Right cardiac atrium (tissue), 5 donors: ENCODE results near the gene NMB. TPM values are rescaled to one million over a fixed set of nuclear protein-coding genes. Genes with fewer than 3 reads are reported as not detected.
"Not testable (repeated sequence)": the region's sequence is repeated elsewhere in the genome, so short reads cannot be mapped to it uniquely, and the experiment has no call there.

Experiments
- ATAC-seq, 2 donors: fragments of 200-7000 bp; cut with Tn5 transposase; one replicate each; pipeline versions ENCODE4 v1.8.0 to v1.9.1; 2020; ENCODE audit warnings: moderate library complexity in 2 of 2, mild to moderate bottlenecking in 1 of 2
- DNase-seq, 3 donors: peaks; one replicate each; pipeline ENCODE4 v3.0.0-alpha.2; 2020
- H3K27ac ChIP-seq: one replicate; pipeline ENCODE4 v1.5.1; 2013; ENCODE audit warnings: mild to moderate bottlenecking, low read length, control low read depth, moderate library complexity
- H3K27me3 ChIP-seq: one replicate; pipeline ENCODE4 v1.6.1; 2013; ENCODE audit not compliant: control insufficient read depth, insufficient read depth
- H3K4me1 ChIP-seq: one replicate; pipeline ENCODE4 v1.6.1; 2013; ENCODE audit warnings: low read length; ENCODE audit not compliant: control insufficient read depth, insufficient read depth
- H3K4me3 ChIP-seq: one replicate; pipeline ENCODE4 v1.5.1; 2013; ENCODE audit warnings: low read length, control low read depth
- H3K9me3 ChIP-seq: one replicate; pipeline ENCODE4 v1.6.1; 2013; ENCODE audit warnings: low read length; ENCODE audit not compliant: control insufficient read depth
- WGBS: extraction: QIAGEN DNeasy Blood & Tissue Kit; methylation state at CpG from one replicate; pipeline ENCODE4 v1.1.7; 2013; 5-methylcytosine and 5-hydroxymethylcytosine counted together
- intact Hi-C, 4 donors: fragments of 100-400 bp; cut with DNase I; formaldehyde crosslinking; loops; one replicate each; pipeline versions ENCODE4 v1.11.0 to v1.14.0; 2022 to 2023
- polyA plus RNA-seq: library from polyadenylated mRNA; stranded (reverse); fragments of 200-250 nt; gene quantifications from one replicate; pipeline ENCODE4 v1.2.3, GENCODE V29; 2013
- total RNA-seq, 4 donors: library from RNA; stranded (reverse); fragmentation: NEBNext Ultra II Directional; extraction: Animal tissue kit (Norgen Biotek cat#: 25700); gene quantifications; one replicate each; pipeline ENCODE4 v1.2.1, GENCODE V29; 2021
- donor health status: healthy with polysubstance abuse.
- donor health status: DM: no; HTN: yes; CAD: no.
- donor health status: DM: no; HTN: no; CAD: no.
- donor health status: DM: no; HTN: yes; CAD: no; lungs with severe emphysema.
- donor health status: DM: yes; HTN: yes; CAD: no.

The NMB gene
- total and polyA plus RNA-seq, 5 donors = 0.96 to 6.9 (median 2.3) TPM

- H3K27me3 ChIP-seq, ATAC-seq, DNase-seq, H3K27ac ChIP-seq, H3K4me3 ChIP-seq, H3K4me1 ChIP-seq, intact Hi-C loops, H3K9me3 ChIP-seq: not testable (repeated sequence)
- WGBS = 93% methylated on average over 9 of the region's 9 CpGs
Measured at GRCh38 chr15:84641871-84642270, 16.1 kb downstream of the NMB start.

- no peak overlapping the region for H3K27ac ChIP-seq
Measured at GRCh38 chr15:84638103-84638502, 19.9 kb downstream of the NMB start.

GRCh38 chr15:84634228-84634837 lies 23.7 kb downstream of the NMB start:
- H3K27me3 ChIP-seq = no peaks in the 10 kb centered on the region
- peak overlapping the region; percentile 87 for H3K27ac ChIP-seq
- peaks cover 8% of the 10 kb centered on the region for H3K4me1 ChIP-seq
- H3K9me3 ChIP-seq = no peaks in the 10 kb centered on the region
- 21% methylated on average over 23 of the region's 23 CpGs for WGBS
- ATAC-seq (no peak), DNase-seq (no peak)
- peak overlapping the region; percentile 70 for H3K4me3 ChIP-seq
- intact Hi-C loops = no loop called here

More at GRCh38 chr15:84638103-84638502, 19.9 kb downstream of the NMB start:
- no peaks in the 10 kb centered on the region for H3K9me3 ChIP-seq
- no peak for ATAC-seq
- no peak overlapping the region for H3K4me3 ChIP-seq
- no peaks in the 10 kb centered on the region for H3K27me3 ChIP-seq
- DNase-seq = no peak
- H3K4me1 ChIP-seq = no peaks in the 10 kb centered on the region
- intact Hi-C loops = no loop called here
- WGBS = 69% methylated on average over 3 of the region's 3 CpGs

GRCh38 chr15:84633311-84634227 lies 24.4 kb downstream of the NMB start:
- H3K4me1 ChIP-seq = peaks cover 8% of the 10 kb centered on the region
- DNase-seq = peak; percentile 76 to 91 (median 90)
- no peaks in the 10 kb centered on the region for H3K9me3 ChIP-seq
- no peaks in the 10 kb centered on the region for H3K27me3 ChIP-seq
- ATAC-seq = peak; percentile 80 to 81
- peak overlapping the region; percentile 70 for H3K4me3 ChIP-seq
- under 1% methylated on average over 105 of the region's 105 CpGs for WGBS
- peak overlapping the region; percentile 87 for H3K27ac ChIP-seq
- intact Hi-C loops = no loop called here

- DNase-seq (no peak), ATAC-seq (no peak)
- Histone ChIP-seq H3K9me3 (no peaks in the 10 kb centered on the region), H3K4me1 (peaks cover 8% of the 10 kb centered on the region), H3K4me3 (peak overlapping the region; percentile 70), H3K27me3 (no peaks in the 10 kb centered on the region), H3K27ac (peak overlapping the region; percentile 77)
- WGBS = 34% methylated on average over 7 of the region's 7 CpGs
- intact Hi-C loops = no loop called here
Measured at GRCh38 chr15:84631706-84632272, 26.2 kb downstream of the NMB start.

GRCh38 chr15:84629033-84629432 lies 29.0 kb downstream of the NMB start:
- H3K9me3 ChIP-seq = no peaks in the 10 kb centered on the region
- no peaks in the 10 kb centered on the region for H3K27me3 ChIP-seq
- WGBS = 94% methylated on average over 9 of the region's 9 CpGs
- no peak for ATAC-seq
- DNase-seq = no peak
- no peak overlapping the region for H3K4me3 ChIP-seq
- intact Hi-C loops = no loop called here
- H3K4me1 ChIP-seq = peaks cover 8% of the 10 kb centered on the region
- no peak overlapping the region for H3K27ac ChIP-seq

- H3K9me3 ChIP-seq = peaks cover 6% of the 10 kb centered on the region
- no peaks in the 10 kb centered on the region for H3K4me1 ChIP-seq
- H3K4me3 ChIP-seq = no peak overlapping the region
- ATAC-seq (no peak), DNase-seq (no peak)
- intact Hi-C loops = no loop called here
- H3K27me3 ChIP-seq = no peaks in the 10 kb centered on the region
- WGBS = 78% methylated on average over 2 of the region's 2 CpGs
- H3K27ac ChIP-seq = no peak overlapping the region
Measured at GRCh38 chr15:84625123-84625522, 32.9 kb downstream of the NMB start.

- Histone ChIP-seq H3K27me3 (no peaks in the 10 kb centered on the region), H3K9me3 (peaks cover 6% of the 10 kb centered on the region), H3K4me1 (no peaks in the 10 kb centered on the region), H3K27ac (no peak overlapping the region), H3K4me3 (no peak overlapping the region)
- 84% methylated on average over 7 of the region's 7 CpGs for WGBS
- intact Hi-C loops = no loop called here
- DNase-seq (no peak), ATAC-seq (no peak)
Measured at GRCh38 chr15:84624359-84624758, 33.6 kb downstream of the NMB start.

GRCh38 chr15:84621358-84621979 lies 36.5 kb downstream of the NMB start:
- DNase-seq (no peak), ATAC-seq (peak in 1 of 2 donors; percentile 20)
- Histone ChIP-seq H3K4me1 (no peaks in the 10 kb centered on the region), H3K4me3 (no peak overlapping the region), H3K27ac (no peak overlapping the region), H3K9me3 (peaks cover 6% of the 10 kb centered on the region), H3K27me3 (no peaks in the 10 kb centered on the region)
- intact Hi-C loops = no loop called here
- WGBS = 99% methylated on average over 17 of the region's 17 CpGs

GRCh38 chr15:84620626-84621025 lies 37.4 kb downstream of the NMB start:
- no peak for DNase-seq
- H3K4me3 ChIP-seq = no peak overlapping the region
- H3K27ac ChIP-seq = no peak overlapping the region
- H3K9me3 ChIP-seq = peaks cover 6% of the 10 kb centered on the region
- H3K4me1 ChIP-seq = no peaks in the 10 kb centered on the region
- WGBS = 98% methylated on average over 8 of the region's 8 CpGs
- intact Hi-C loops = no loop called here
- ATAC-seq = no peak
- H3K27me3 ChIP-seq = no peaks in the 10 kb centered on the region

GRCh38 chr15:84616235-84616634 lies 41.8 kb downstream of the NMB start:
- ATAC-seq (peak; percentile 45 to 50), DNase-seq (no peak)
- intact Hi-C loops = no loop called here
- Histone ChIP-seq H3K27me3 (no peaks in the 10 kb centered on the region), H3K9me3 (no peaks in the 10 kb centered on the region), H3K4me1 (no peaks in the 10 kb centered on the region), H3K27ac (no peak overlapping the region), H3K4me3 (no peak overlapping the region)
- WGBS = 71% methylated on average over 3 of the region's 3 CpGs
